Measurements from ENCODE around the gene RNF126. TPM values are rescaled to one million over a fixed set of nuclear protein-coding genes. Genes with fewer than 3 reads are reported as not detected.
A peak's percentile ranks its signal among the peaks of the same experiment; 100 is the strongest.

RNF126 gene
- total and polyA plus RNA-seq, 9 donors: 13.2 to 36.0 (median 29.6) TPM

- no peaks in the 10 kb centered on the region for H3K4me1 ChIP-seq (ENCODE audit: control insufficient read depth, insufficient read depth, low read length)
- no peaks in the 10 kb centered on the region for H3K9me3 ChIP-seq (replicated peaks; ENCODE audit: control insufficient read depth, low read depth, low read length)
- H3K4me3 ChIP-seq (ENCODE audit: low read length): no peak overlapping the region
- H3K36me3 ChIP-seq (ENCODE audit: control insufficient read depth, insufficient read depth, low read length): no peaks in the 10 kb centered on the region
- no peak overlapping the region for H3K27ac ChIP-seq (ENCODE audit: low read length)
- DNase-seq: no peak
- H3K27me3 ChIP-seq (ENCODE audit: control insufficient read depth, insufficient read depth, low read length): no peaks in the 10 kb centered on the region
- WGBS (ENCODE audit: insufficient coverage): 84% methylated on average over 11 of the region's 11 CpGs
These were observed 24.7 kb upstream of the RNF126 start for GRCh38 chr19:687569-688166.

GRCh38 chr19:686589-687297 lies 23.7 kb upstream of the RNF126 start:
- Histone ChIP-seq H3K4me3 (ENCODE audit: low read length) (no peak overlapping the region), H3K4me1 (ENCODE audit: control insufficient read depth, insufficient read depth, low read length) (no peaks in the 10 kb centered on the region), H3K9me3 (replicated peaks; ENCODE audit: control insufficient read depth, low read depth, low read length) (no peaks in the 10 kb centered on the region), H3K36me3 (ENCODE audit: control insufficient read depth, insufficient read depth, low read length) (no peaks in the 10 kb centered on the region), H3K27me3 (ENCODE audit: control insufficient read depth, insufficient read depth, low read length) (no peaks in the 10 kb centered on the region), H3K27ac (ENCODE audit: low read length) (no peak overlapping the region)
- WGBS (ENCODE audit: insufficient coverage): 73% methylated on average over 16 of the region's 17 CpGs
- no peak for DNase-seq

- no peaks in the 10 kb centered on the region for H3K36me3 ChIP-seq (ENCODE audit: control insufficient read depth, insufficient read depth, low read length)
- peaks cover 7% of the 10 kb centered on the region for H3K4me1 ChIP-seq (ENCODE audit: control insufficient read depth, insufficient read depth, low read length)
- DNase-seq: no peak
- 65% methylated on average over 20 of the region's 31 CpGs for WGBS (ENCODE audit: insufficient coverage)
- H3K9me3 ChIP-seq (replicated peaks; ENCODE audit: control insufficient read depth, low read depth, low read length): no peaks in the 10 kb centered on the region
- H3K4me3 ChIP-seq (ENCODE audit: low read length): no peak overlapping the region
- no peak overlapping the region for H3K27ac ChIP-seq (ENCODE audit: low read length)
- no peaks in the 10 kb centered on the region for H3K27me3 ChIP-seq (ENCODE audit: control insufficient read depth, insufficient read depth, low read length)
These were observed 22.5 kb upstream of the RNF126 start for GRCh38 chr19:685454-685931.

- no peaks in the 10 kb centered on the region for H3K9me3 ChIP-seq (replicated peaks; ENCODE audit: control insufficient read depth, low read depth, low read length)
- H3K27ac ChIP-seq (ENCODE audit: low read length): no peak overlapping the region
- peaks cover 3% of the 10 kb centered on the region for H3K36me3 ChIP-seq (ENCODE audit: control insufficient read depth, insufficient read depth, low read length)
- WGBS (ENCODE audit: insufficient coverage): 83% methylated on average over 18 of the region's 25 CpGs
- peaks cover 26% of the 10 kb centered on the region for H3K4me1 ChIP-seq (ENCODE audit: control insufficient read depth, insufficient read depth, low read length)
- H3K4me3 ChIP-seq (ENCODE audit: low read length): no peak overlapping the region
- no peaks in the 10 kb centered on the region for H3K27me3 ChIP-seq (ENCODE audit: control insufficient read depth, insufficient read depth, low read length)
- no peak for DNase-seq
These were observed 19.8 kb upstream of the RNF126 start for GRCh38 chr19:682678-683320.

GRCh38 chr19:681029-682019 lies 18.3 kb upstream of the RNF126 start:
- peak; percentile 89 for DNase-seq
- WGBS (ENCODE audit: insufficient coverage): 74% methylated on average over 42 of the region's 54 CpGs
- Histone ChIP-seq H3K9me3 (replicated peaks; ENCODE audit: control insufficient read depth, low read depth, low read length) (no peaks in the 10 kb centered on the region), H3K27me3 (ENCODE audit: control insufficient read depth, insufficient read depth, low read length) (peaks cover 7% of the 10 kb centered on the region), H3K27ac (ENCODE audit: low read length) (peak overlapping the region; percentile 98), H3K36me3 (ENCODE audit: control insufficient read depth, insufficient read depth, low read length) (peaks cover 3% of the 10 kb centered on the region), H3K4me3 (ENCODE audit: low read length) (peak overlapping the region; percentile 55), H3K4me1 (ENCODE audit: control insufficient read depth, insufficient read depth, low read length) (peaks cover 38% of the 10 kb centered on the region)

- no peaks in the 10 kb centered on the region for H3K9me3 ChIP-seq (replicated peaks; ENCODE audit: control insufficient read depth, low read depth, low read length)
- H3K4me3 ChIP-seq (ENCODE audit: low read length): peak overlapping the region; percentile 55
- peak; percentile 98 for DNase-seq
- H3K27me3 ChIP-seq (ENCODE audit: control insufficient read depth, insufficient read depth, low read length): peaks cover 12% of the 10 kb centered on the region
- H3K27ac ChIP-seq (ENCODE audit: low read length): peak overlapping the region; percentile 98
- H3K4me1 ChIP-seq (ENCODE audit: control insufficient read depth, insufficient read depth, low read length): peaks cover 44% of the 10 kb centered on the region
- peaks cover 3% of the 10 kb centered on the region for H3K36me3 ChIP-seq (ENCODE audit: control insufficient read depth, insufficient read depth, low read length)
- 2% methylated on average over 68 of the region's 70 CpGs for WGBS (ENCODE audit: insufficient coverage)
These were observed 17.4 kb upstream of the RNF126 start for GRCh38 chr19:680287-681028.

GRCh38 chr19:679418-680286 lies 16.6 kb upstream of the RNF126 start:
- Histone ChIP-seq H3K4me1 (ENCODE audit: control insufficient read depth, insufficient read depth, low read length) (peaks cover 52% of the 10 kb centered on the region), H3K9me3 (replicated peaks; ENCODE audit: control insufficient read depth, low read depth, low read length) (no peaks in the 10 kb centered on the region), H3K27me3 (ENCODE audit: control insufficient read depth, insufficient read depth, low read length) (peaks cover 18% of the 10 kb centered on the region), H3K27ac (ENCODE audit: low read length) (peak overlapping the region; percentile 92), H3K36me3 (ENCODE audit: control insufficient read depth, insufficient read depth, low read length) (peaks cover 3% of the 10 kb centered on the region), H3K4me3 (ENCODE audit: low read length) (peak overlapping the region; percentile 54)
- 1% methylated on average over 63 of the region's 69 CpGs for WGBS (ENCODE audit: insufficient coverage)
- DNase-seq: peak; percentile 93

GRCh38 chr19:678791-679388 lies 15.9 kb upstream of the RNF126 start:
- Histone ChIP-seq H3K27me3 (ENCODE audit: control insufficient read depth, insufficient read depth, low read length) (peaks cover 18% of the 10 kb centered on the region), H3K27ac (ENCODE audit: low read length) (peak overlapping the region; percentile 92), H3K4me1 (ENCODE audit: control insufficient read depth, insufficient read depth, low read length) (peaks cover 52% of the 10 kb centered on the region), H3K9me3 (replicated peaks; ENCODE audit: control insufficient read depth, low read depth, low read length) (no peaks in the 10 kb centered on the region), H3K4me3 (ENCODE audit: low read length) (peak overlapping the region; percentile 54), H3K36me3 (ENCODE audit: control insufficient read depth, insufficient read depth, low read length) (peaks cover 3% of the 10 kb centered on the region)
- peak; percentile 52 for DNase-seq
- 39% methylated on average over 16 of the region's 16 CpGs for WGBS (ENCODE audit: insufficient coverage)

Measured in muscle of leg (tissue), 11 donors.